ENCODE data around the gene USP28.

Gene USP28

GRCh38 chr11:113877670-113878055 lies 2.3 kb upstream of the USP28 start:
- no peak for DNase-seq (ENCODE audit: low spot score)

GRCh38 chr11:113876798-113877669 lies 1.7 kb upstream of the USP28 start:
- no peak for DNase-seq (ENCODE audit: low spot score)

GRCh38 chr11:113876074-113876797 lies 864 bp upstream of the USP28 start:
- DNase-seq (ENCODE audit: low spot score) = no peak

GRCh38 chr11:113874581-113875233 lies 665 bp downstream of the USP28 start:
- peak; percentile 40 for DNase-seq (ENCODE audit: low spot score)

- DNase-seq (ENCODE audit: low spot score) = no peak
These were observed 1.3 kb downstream of the USP28 start for GRCh38 chr11:113874096-113874495.

- DNase-seq (ENCODE audit: low spot score) = peak; percentile 35
These were observed 2.1 kb downstream of the USP28 start for GRCh38 chr11:113873236-113873626.

GRCh38 chr11:113871336-113871735 lies 4.0 kb downstream of the USP28 start:
- no peak for DNase-seq (ENCODE audit: low spot score)

- DNase-seq (ENCODE audit: low spot score) = no peak
These were observed 7.4 kb downstream of the USP28 start for GRCh38 chr11:113867843-113868503.

GRCh38 chr11:113865873-113866272 lies 9.5 kb downstream of the USP28 start:
- DNase-seq (ENCODE audit: low spot score) = no peak

- DNase-seq (ENCODE audit: low spot score) = no peak
These were observed 11.0 kb downstream of the USP28 start for GRCh38 chr11:113864410-113864809.

- DNase-seq (ENCODE audit: low spot score) = no peak
These were observed 12.9 kb downstream of the USP28 start for GRCh38 chr11:113862435-113862834.

GRCh38 chr11:113859665-113860064 lies 15.7 kb downstream of the USP28 start:
- DNase-seq (ENCODE audit: low spot score) = no peak

- DNase-seq (ENCODE audit: low spot score) = no peak
These were observed 18.2 kb downstream of the USP28 start for GRCh38 chr11:113856966-113857759.

GRCh38 chr11:113855803-113856202 lies 19.6 kb downstream of the USP28 start:
- DNase-seq (ENCODE audit: low spot score) = no peak

- no peak for DNase-seq (ENCODE audit: low spot score)
These were observed 25.2 kb downstream of the USP28 start for GRCh38 chr11:113850188-113850587.

- DNase-seq (ENCODE audit: low spot score) = no peak
These were observed 25.7 kb downstream of the USP28 start for GRCh38 chr11:113849713-113850112.

GRCh38 chr11:113847580-113847979 lies 27.8 kb downstream of the USP28 start:
- no peak for DNase-seq (ENCODE audit: low spot score)

GRCh38 chr11:113847111-113847510 lies 28.3 kb downstream of the USP28 start:
- no peak for DNase-seq (ENCODE audit: low spot score)

GRCh38 chr11:113841691-113842090 lies 33.7 kb downstream of the USP28 start:
- no peak for DNase-seq (ENCODE audit: low spot score)

GRCh38 chr11:113840932-113841664 lies 34.3 kb downstream of the USP28 start:
- no peak for DNase-seq (ENCODE audit: low spot score)

GRCh38 chr11:113839842-113840241 lies 35.5 kb downstream of the USP28 start:
- no peak for DNase-seq (ENCODE audit: low spot score)

Measured in RKO (cell line).